Natural killer cell (primary cell): Measurements from ENCODE around the gene ELMO3. TPM values are rescaled to one million over a fixed set of nuclear protein-coding genes. Genes with fewer than 3 reads are reported as not detected.

Experiments used
- ATAC-seq, 3 donors: fragments of 150-1000 bp in 2 of 3; fragments of 200-7000 bp in 1 of 3; cut with Tn5 transposase; 1 replicate in 1 of 3; 2 replicates in 2 of 3; pipeline ENCODE4 v1.10.0; 2021; ENCODE audit warnings: mild to moderate bottlenecking in 2 of 3, moderate library complexity in 2 of 3
- DNase-seq, 2 donors: peaks; one replicate each; pipeline versions ENCODE4 v3.0.0 to v3.0.0-alpha.2; 2013 to 2021; ENCODE audit warnings: mixed read lengths in 1 of 2
- H3K27ac ChIP-seq: one replicate; pipeline ENCODE4 v1.5.1; 2013; ENCODE audit warnings: mild to moderate bottlenecking, low read length
- H3K27me3 ChIP-seq: one replicate; pipeline ENCODE4 v1.6.1; 2013; ENCODE audit warnings: low read length; ENCODE audit not compliant: control insufficient read depth, insufficient read depth
- H3K36me3 ChIP-seq: one replicate; pipeline ENCODE4 v1.6.1; 2013; ENCODE audit warnings: low read length; ENCODE audit not compliant: control insufficient read depth, insufficient read depth
- H3K4me1 ChIP-seq: one replicate; pipeline ENCODE4 v1.6.1; 2013; ENCODE audit warnings: low read length; ENCODE audit not compliant: control insufficient read depth, insufficient read depth
- H3K4me3 ChIP-seq: one replicate; pipeline ENCODE4 v1.5.1; 2013; ENCODE audit warnings: low read length
- H3K9me3 ChIP-seq: one replicate; pipeline ENCODE4 v1.6.1; 2013; ENCODE audit warnings: low read length; ENCODE audit not compliant: control insufficient read depth, insufficient read depth
- H3K27ac Mint-ChIP-seq, 2 donors: one replicate each; pipeline ENCODE4 v1.8.0; 2022; ENCODE audit warnings: mild to moderate bottlenecking in 2 of 2, mixed read lengths in 2 of 2, moderate library complexity in 1 of 2
- H3K27me3 Mint-ChIP-seq, 2 donors: one replicate each; pipeline ENCODE4 v1.8.0; 2022; ENCODE audit warnings: low read depth in 2 of 2, mixed read lengths in 2 of 2
- H3K36me3 Mint-ChIP-seq: one replicate; pipeline ENCODE4 v1.8.0; 2022; ENCODE audit warnings: mixed read lengths
- H3K4me1 Mint-ChIP-seq, 2 donors: one replicate each; pipeline ENCODE4 v1.8.0; 2022; ENCODE audit warnings: mixed read lengths in 2 of 2
- H3K4me3 Mint-ChIP-seq: one replicate; pipeline ENCODE4 v1.8.0; 2022; ENCODE audit warnings: mild to moderate bottlenecking, moderate library complexity, mixed read lengths
- H3K9me3 Mint-ChIP-seq, 2 donors: one replicate each; pipeline ENCODE4 v1.8.0; 2022; ENCODE audit warnings: mixed read lengths in 2 of 2
- WGBS: methylation state at CpG from one replicate; pipeline ENCODE4 v1.1.7; 2013; ENCODE audit warnings: missing lambda C conversion rate; ENCODE audit not compliant: insufficient coverage; 5-methylcytosine and 5-hydroxymethylcytosine counted together
- intact Hi-C: fragments of 100-400 bp; cut with micrococcal nuclease; formaldehyde crosslinking; loops from one replicate; pipeline ENCODE4 v1.14.2; 2022
- total RNA-seq, 4 donors: library from RNA; stranded (reverse); fragments of 120-200 nt in 1 of 4; gene quantifications; one replicate each; pipeline versions ENCODE4 v1.2.3 to v1.2.4, GENCODE V29; 2013 to 2022
- TF ChIP-seq, protein P1 (sequence below): fragments of 200-600 bp; IDR thresholded peaks from one replicate; pipeline ENCODE4 v1.8.0; 2022; ENCODE audit warnings: antibody characterized with exemption

The ELMO3 gene
- total RNA-seq, 3 donors from 2014 or later (not counting 1 experiment from before 2014, with no cell fraction given), result 1.9 to 3.3 (median 2.3) TPM

DNA sequence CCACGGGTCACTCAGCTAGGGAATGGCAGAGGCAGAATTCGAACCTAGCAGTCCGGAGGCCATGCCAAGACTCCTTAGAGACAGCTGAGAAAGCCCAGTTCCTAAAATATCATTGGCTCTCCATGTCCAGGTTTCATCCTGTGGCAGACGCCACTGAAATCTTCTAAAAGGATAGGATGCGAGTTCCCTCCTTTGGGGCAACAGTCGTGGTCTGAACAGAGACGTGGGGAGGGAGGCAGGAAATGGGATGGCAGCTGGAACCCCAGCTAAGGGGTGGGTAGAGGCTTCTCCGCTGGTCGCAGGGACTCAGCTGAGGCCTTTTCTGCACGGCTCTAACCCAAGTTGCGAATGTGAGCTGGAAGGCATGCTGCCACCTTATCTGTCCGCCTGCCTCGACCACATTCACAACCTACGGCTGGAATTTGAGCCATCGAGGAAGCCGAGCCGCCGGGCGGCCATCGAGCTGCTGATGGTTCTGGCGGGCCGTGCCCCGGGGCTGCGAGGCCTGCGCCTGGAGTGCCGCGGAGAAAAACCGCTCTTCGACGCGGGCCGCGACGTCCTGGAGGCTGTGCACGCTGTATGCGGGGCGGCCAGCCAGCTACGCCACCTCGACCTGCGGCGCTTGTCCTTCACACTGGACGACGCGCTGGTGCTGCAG, 36.3 kb upstream of the ELMO3 start:
- no peak overlapping the region for H3K27ac Mint-ChIP-seq
- intact Hi-C loops, result no loop called here

DNA sequence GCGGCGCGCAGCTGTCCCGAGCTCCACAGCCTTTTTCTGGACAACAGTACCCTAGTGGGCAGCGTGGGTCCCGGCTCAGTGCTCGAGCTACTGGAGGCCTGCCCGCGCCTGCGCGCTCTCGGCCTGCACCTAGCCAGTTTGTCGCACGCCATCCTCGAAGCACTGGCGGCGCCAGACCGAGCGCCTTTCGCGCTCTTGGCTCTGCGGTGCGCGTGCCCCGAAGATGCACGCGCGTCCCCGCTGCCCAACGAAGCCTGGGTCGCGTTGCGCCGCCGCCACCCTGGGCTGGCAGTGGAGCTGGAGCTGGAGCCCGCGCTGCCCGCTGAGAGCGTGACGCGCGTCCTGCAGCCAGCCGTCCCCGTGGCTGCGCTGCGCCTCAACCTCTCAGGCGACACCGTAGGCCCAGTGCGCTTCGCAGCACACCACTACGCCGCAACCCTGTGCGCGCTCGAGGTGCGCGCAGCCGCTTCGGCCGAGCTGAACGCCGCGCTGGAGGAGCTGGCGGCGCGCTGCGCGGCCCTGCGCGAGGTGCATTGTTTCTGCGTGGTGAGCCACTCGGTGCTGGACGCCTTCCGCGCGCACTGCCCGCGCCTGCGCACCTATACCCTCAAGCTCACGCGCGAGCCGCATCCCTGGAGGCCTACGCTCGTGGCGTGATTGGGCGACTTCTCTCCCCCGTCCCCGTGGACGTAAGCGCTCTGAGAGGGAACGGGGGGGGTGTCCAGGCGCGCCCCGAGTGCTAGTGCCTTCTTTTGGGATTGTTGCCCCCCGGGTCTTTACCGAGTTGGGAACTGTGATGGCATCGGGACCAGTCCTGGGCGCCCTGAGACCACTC, 35.5 kb upstream of the ELMO3 start:
- intact Hi-C loops, result no loop called here
- ATAC-seq, result no peak

More for the DNA sequence above, 36.3 kb upstream of the ELMO3 start:
- Mint-ChIP-seq H3K27me3 (peaks cover 4 to 39% of the 10 kb centered on the region in 2 donors), H3K4me3 (peak overlapping the region; percentile 37), H3K9me3 (no peaks in the 10 kb centered on the region), H3K4me1 (peaks cover 18 to 29% of the 10 kb centered on the region in 2 donors), H3K36me3 (no peaks in the 10 kb centered on the region)
- Histone ChIP-seq H3K27me3 (peaks cover 53% of the 10 kb centered on the region), H3K4me3 (no peak overlapping the region), H3K27ac (no peak overlapping the region), H3K9me3 (no peaks in the 10 kb centered on the region), H3K4me1 (peaks cover 69% of the 10 kb centered on the region), H3K36me3 (no peaks in the 10 kb centered on the region)
- 11% methylated on average over 44 of the region's 44 CpGs for WGBS
- ATAC-seq (no peak), DNase-seq (peak in 1 of 2 donors; percentile 11)
- TF ChIP-seq, protein P1, sequence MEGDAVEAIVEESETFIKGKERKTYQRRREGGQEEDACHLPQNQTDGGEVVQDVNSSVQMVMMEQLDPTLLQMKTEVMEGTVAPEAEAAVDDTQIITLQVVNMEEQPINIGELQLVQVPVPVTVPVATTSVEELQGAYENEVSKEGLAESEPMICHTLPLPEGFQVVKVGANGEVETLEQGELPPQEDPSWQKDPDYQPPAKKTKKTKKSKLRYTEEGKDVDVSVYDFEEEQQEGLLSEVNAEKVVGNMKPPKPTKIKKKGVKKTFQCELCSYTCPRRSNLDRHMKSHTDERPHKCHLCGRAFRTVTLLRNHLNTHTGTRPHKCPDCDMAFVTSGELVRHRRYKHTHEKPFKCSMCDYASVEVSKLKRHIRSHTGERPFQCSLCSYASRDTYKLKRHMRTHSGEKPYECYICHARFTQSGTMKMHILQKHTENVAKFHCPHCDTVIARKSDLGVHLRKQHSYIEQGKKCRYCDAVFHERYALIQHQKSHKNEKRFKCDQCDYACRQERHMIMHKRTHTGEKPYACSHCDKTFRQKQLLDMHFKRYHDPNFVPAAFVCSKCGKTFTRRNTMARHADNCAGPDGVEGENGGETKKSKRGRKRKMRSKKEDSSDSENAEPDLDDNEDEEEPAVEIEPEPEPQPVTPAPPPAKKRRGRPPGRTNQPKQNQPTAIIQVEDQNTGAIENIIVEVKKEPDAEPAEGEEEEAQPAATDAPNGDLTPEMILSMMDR, result no peak

DNA sequence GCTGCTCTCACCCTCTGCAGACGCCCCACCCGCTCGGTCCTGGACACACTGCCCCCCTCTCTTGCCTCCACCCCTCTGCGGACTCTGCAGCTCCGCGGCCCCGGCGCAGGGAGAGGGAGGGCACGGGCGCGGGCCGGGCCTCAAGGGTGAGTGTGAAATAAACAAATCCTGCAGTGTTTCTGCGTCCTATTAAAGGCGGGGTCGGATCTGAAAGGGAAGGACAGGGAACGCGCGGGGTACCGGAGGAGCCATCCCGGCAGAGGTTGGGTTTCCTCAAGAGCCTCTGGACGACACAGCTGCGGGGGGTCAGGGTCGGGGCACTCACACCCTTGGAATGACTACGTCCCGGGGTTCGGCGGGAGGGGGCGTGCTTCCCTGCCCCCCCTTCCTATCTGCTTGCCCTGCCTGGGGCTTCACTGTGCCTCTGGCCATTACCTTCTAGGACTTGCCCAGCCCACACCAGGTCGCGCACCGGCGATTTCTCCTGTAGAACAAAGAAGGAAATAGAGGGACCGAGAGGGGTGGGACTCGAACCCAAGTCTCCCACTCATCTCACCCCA, 34.9 kb upstream of the ELMO3 start:
- 3% methylated on average over 32 of the region's 34 CpGs for WGBS
- no peak overlapping the region for H3K4me3 ChIP-seq
- peaks cover 7 to 20% of the 10 kb centered on the region in 2 donors for H3K4me1 Mint-ChIP-seq

More for the DNA sequence above, 35.5 kb upstream of the ELMO3 start:
- peak in 1 of 2 donors; percentile 70 for DNase-seq
- Histone ChIP-seq H3K27ac (no peak overlapping the region), H3K4me1 (peaks cover 62% of the 10 kb centered on the region), H3K27me3 (peaks cover 57% of the 10 kb centered on the region), H3K36me3 (no peaks in the 10 kb centered on the region), H3K9me3 (no peaks in the 10 kb centered on the region), H3K4me3 (no peak overlapping the region)
- H3K9me3 Mint-ChIP-seq, result no peaks in the 10 kb centered on the region
- peak overlapping the region; percentile 61 for H3K4me3 Mint-ChIP-seq
- peaks cover 12 to 45% of the 10 kb centered on the region in 2 donors for H3K27me3 Mint-ChIP-seq
- no peaks in the 10 kb centered on the region for H3K36me3 Mint-ChIP-seq
- TF ChIP-seq, protein P1, result no peak
- WGBS, result 1% methylated on average over 99 of the region's 99 CpGs
- H3K4me1 Mint-ChIP-seq, result peaks cover 12 to 25% of the 10 kb centered on the region in 2 donors
- H3K27ac Mint-ChIP-seq, result no peak overlapping the region

More for the DNA sequence above, 34.9 kb upstream of the ELMO3 start:
- Mint-ChIP-seq H3K36me3 (no peaks in the 10 kb centered on the region), H3K27ac (no peak overlapping the region), H3K9me3 (no peaks in the 10 kb centered on the region), H3K27me3 (peaks cover 15 to 48% of the 10 kb centered on the region in 2 donors), H3K4me3 (peak overlapping the region; percentile 61)
- ATAC-seq (no peak), DNase-seq (no peak)
- TF ChIP-seq, protein P1, result no peak
- intact Hi-C loops, result no loop called here
- Histone ChIP-seq H3K36me3 (no peaks in the 10 kb centered on the region), H3K27me3 (peaks cover 63% of the 10 kb centered on the region), H3K27ac (no peak overlapping the region), H3K9me3 (no peaks in the 10 kb centered on the region), H3K4me1 (peaks cover 55% of the 10 kb centered on the region)
